ENCODE data around the gene ADSS1. TPM values are rescaled to one million over a fixed set of nuclear protein-coding genes. Genes with fewer than 3 reads are reported as not detected.

The ADSS1 gene
- total RNA-seq, 3 donors from 2014 or later, result 6.9 to 13.0 (median 7.3) TPM

- Histone ChIP-seq H3K27me3 (no peaks in the 10 kb centered on the region), H3K9me3 (no peaks in the 10 kb centered on the region), H3K27ac (no peak overlapping the region), H3K4me1 (peaks cover 3 to 9% of the 10 kb centered on the region in 2 donors), H3K4me3 (no peak overlapping the region), H3K36me3 (peaks cover 4% of the 10 kb centered on the region)
- no peak for TF ChIP-seq CTCF (IDR thresholded peaks at IDR 0.05)
- TF ChIP-seq POLR2AphosphoS5 (IDR thresholded peaks at IDR 0.05), result no peak
- no peak for TF ChIP-seq POLR2A (IDR thresholded peaks at IDR 0.05)
- no peak for DNase-seq (ENCODE audit: low spot score in 2 of 2)
- intact Hi-C loops (cut with DNase I; ENCODE audit: low total_unique reads), result no loop called here
Measured at GRCh38 chr14:104755621-104756020, 31.6 kb downstream of the ADSS1 start.

GRCh38 chr14:104756477-104757237, 32.6 kb downstream of the ADSS1 start:
- Histone ChIP-seq H3K27ac (no peak overlapping the region), H3K36me3 (peaks cover 4% of the 10 kb centered on the region), H3K4me1 (peaks cover 3 to 9% of the 10 kb centered on the region in 2 donors), H3K4me3 (no peak overlapping the region), H3K27me3 (no peaks in the 10 kb centered on the region), H3K9me3 (no peaks in the 10 kb centered on the region)
- TF ChIP-seq CTCF (IDR thresholded peaks at IDR 0.05) (no peak), POLR2A (IDR thresholded peaks at IDR 0.05) (no peak), POLR2AphosphoS5 (IDR thresholded peaks at IDR 0.05) (no peak)
- no peak for DNase-seq (ENCODE audit: low spot score in 2 of 2)
- intact Hi-C loops (cut with DNase I; ENCODE audit: low total_unique reads), result no loop called here

- TF ChIP-seq POLR2AphosphoS5 (IDR thresholded peaks at IDR 0.05) (no peak), POLR2A (IDR thresholded peaks at IDR 0.05) (no peak), CTCF (IDR thresholded peaks at IDR 0.05) (no peak)
- H3K9me3 ChIP-seq, result no peaks in the 10 kb centered on the region
- H3K4me3 ChIP-seq, result no peak overlapping the region
- no peak overlapping the region for H3K27ac ChIP-seq
- intact Hi-C loops (cut with DNase I; ENCODE audit: low total_unique reads), result no loop called here
- no peak for DNase-seq (ENCODE audit: low spot score in 2 of 2)
- no peaks in the 10 kb centered on the region for H3K27me3 ChIP-seq
- peaks cover under 1 to 9% of the 10 kb centered on the region in 2 donors for H3K4me1 ChIP-seq
- peaks cover 4% of the 10 kb centered on the region for H3K36me3 ChIP-seq
Measured at GRCh38 chr14:104757238-104757585, 33.2 kb downstream of the ADSS1 start.

- H3K27ac ChIP-seq, result no peak overlapping the region
- no peaks in the 10 kb centered on the region for H3K27me3 ChIP-seq
- no peak overlapping the region for H3K4me3 ChIP-seq
- no peaks in the 10 kb centered on the region for H3K9me3 ChIP-seq
- no peak for DNase-seq (ENCODE audit: low spot score in 2 of 2)
- H3K4me1 ChIP-seq, result peaks cover 0 to 9% of the 10 kb centered on the region in 2 donors
- TF ChIP-seq POLR2AphosphoS5 (IDR thresholded peaks at IDR 0.05) (no peak), CTCF (IDR thresholded peaks at IDR 0.05) (no peak), POLR2A (IDR thresholded peaks at IDR 0.05) (no peak)
- intact Hi-C loops (cut with DNase I; ENCODE audit: low total_unique reads), result no loop called here
- peaks cover 4% of the 10 kb centered on the region for H3K36me3 ChIP-seq
Measured at GRCh38 chr14:104757681-104758392, 33.8 kb downstream of the ADSS1 start.
